DND-41 (cell line): ENCODE results near the gene PDE4D.

Source experiments
- ATAC-seq: fragments of 200-7000 bp; cut with Tn5 transposase; 3 replicates; pipeline ENCODE4 v1.9.1; 2021; ENCODE audit warnings: low read depth; ENCODE audit not compliant: insufficient read depth
- DNase-seq: peaks from one replicate; pipeline ENCODE4 v3.0.0-alpha.2; 2020
- H2AFZ ChIP-seq: 2 replicates; pipeline ENCODE4 v1.6.0; 2012; ENCODE audit warnings: low read depth, low read length
- H3K27ac ChIP-seq: 2 replicates; pipeline ENCODE4 v1.5.1; 2012; ENCODE audit warnings: low read length, inconsistent platforms
- H3K27me3 ChIP-seq: fragments of 200-600 bp; sonication (generic); 2 replicates; pipeline ENCODE4 v1.6.0; 2012; ENCODE audit warnings: low read length, mild to moderate bottlenecking, inconsistent platforms; ENCODE audit not compliant: insufficient read depth, poor library complexity
- H3K36me3 ChIP-seq: 2 replicates; pipeline ENCODE4 v1.5.1; 2012; ENCODE audit warnings: low read length, inconsistent platforms; ENCODE audit not compliant: insufficient read depth
- H3K4me1 ChIP-seq: 2 replicates; pipeline ENCODE4 v1.5.1; 2012; ENCODE audit warnings: mild to moderate bottlenecking, low read length; ENCODE audit not compliant: insufficient read depth
- H3K4me2 ChIP-seq: 2 replicates; pipeline ENCODE4 v1.6.0; 2012; ENCODE audit warnings: mild to moderate bottlenecking, moderate library complexity, low read length, inconsistent platforms; ENCODE audit not compliant: insufficient read depth
- H3K4me3 ChIP-seq, 2 experiments: fragments of 200-600 bp in 1 of 2; shearing (Covaris generic) in 1 of 2; 2 replicates each; pipeline ENCODE4 v1.5.1; 2012 to 2016; ENCODE audit warnings: inconsistent platforms in 2 of 2, low read length in 2 of 2, mild to moderate bottlenecking in 2 of 2, low read depth in 1 of 2, moderate library complexity in 1 of 2
- H3K79me2 ChIP-seq: 2 replicates; pipeline ENCODE4 v1.6.0; 2012; ENCODE audit warnings: low read length, inconsistent platforms; ENCODE audit not compliant: insufficient read depth
- H3K9ac ChIP-seq: 2 replicates; pipeline ENCODE4 v1.6.0; 2012; ENCODE audit warnings: low read depth, mild to moderate bottlenecking, inconsistent platforms, low read length, moderate library complexity
- H3K9me3 ChIP-seq: 2 replicates; pipeline ENCODE4 v1.5.1; 2012; ENCODE audit warnings: low read length, moderate library complexity, mild to moderate bottlenecking, inconsistent platforms; ENCODE audit not compliant: insufficient read depth, severe bottlenecking
- H4K20me1 ChIP-seq: 2 replicates; pipeline ENCODE4 v1.6.0; 2012; ENCODE audit warnings: low read length; ENCODE audit not compliant: insufficient read depth
- CTCF ChIP-seq: IDR thresholded peaks from 2 replicates; pipeline ENCODE4 v1.5.1; 2012; ENCODE audit warnings: borderline replicate concordance, low read length, moderate library complexity, mild to moderate bottlenecking; ENCODE audit not compliant: poor library complexity, severe bottlenecking; ENCODE audit errors: extremely low read depth
- EZH2 ChIP-seq: IDR thresholded peaks from 3 replicates; pipeline ENCODE4 v1.6.1; 2012; ENCODE audit warnings: borderline replicate concordance, low read depth, mild to moderate bottlenecking, moderate library complexity, low read length, inconsistent platforms; ENCODE audit not compliant: severe bottlenecking

Gene PDE4D

GRCh38 chr5:59436364-59437148 lies 457.0 kb downstream of the PDE4D start:
- Histone ChIP-seq H3K9ac (no peak overlapping the region), H3K4me2 (no peak overlapping the region), H3K4me3 (no peak overlapping the region), H3K36me3 (no peaks in the 10 kb centered on the region), H2AFZ (no peak overlapping the region), H3K4me1 (no peaks in the 10 kb centered on the region), H3K9me3 (no peaks in the 10 kb centered on the region), H4K20me1 (no peaks in the 10 kb centered on the region), H3K27ac (no peak overlapping the region), H3K27me3 (no peaks in the 10 kb centered on the region), H3K79me2 (no peaks in the 10 kb centered on the region)
- DNase-seq = no peak
- TF ChIP-seq CTCF (no peak), EZH2 (no peak)
- no peak for ATAC-seq

- Histone ChIP-seq H3K4me3 (no peak overlapping the region), H2AFZ (no peak overlapping the region), H3K27ac (no peak overlapping the region), H3K27me3 (no peaks in the 10 kb centered on the region), H4K20me1 (no peaks in the 10 kb centered on the region), H3K4me2 (no peak overlapping the region), H3K36me3 (no peaks in the 10 kb centered on the region), H3K79me2 (no peaks in the 10 kb centered on the region), H3K9me3 (no peaks in the 10 kb centered on the region), H3K4me1 (no peaks in the 10 kb centered on the region), H3K9ac (no peak overlapping the region)
- no peak for DNase-seq
- ATAC-seq = no peak
- TF ChIP-seq CTCF = no peak
Measured at GRCh38 chr5:59433174-59433573, 460.4 kb downstream of the PDE4D start.

- Histone ChIP-seq H3K9me3 (no peaks in the 10 kb centered on the region), H3K27ac (no peak overlapping the region), H4K20me1 (no peaks in the 10 kb centered on the region), H3K27me3 (no peaks in the 10 kb centered on the region), H3K9ac (no peak overlapping the region), H3K79me2 (no peaks in the 10 kb centered on the region), H3K4me2 (no peak overlapping the region), H3K36me3 (no peaks in the 10 kb centered on the region), H3K4me1 (no peaks in the 10 kb centered on the region), H2AFZ (no peak overlapping the region), H3K4me3 (no peak overlapping the region)
- DNase-seq (no peak), ATAC-seq (no peak)
- TF ChIP-seq EZH2 = no peak
- TF ChIP-seq CTCF = no peak
Measured at GRCh38 chr5:59430066-59430685, 463.4 kb downstream of the PDE4D start.
